Gastrocnemius medialis (tissue), 4 donors: ENCODE measurements around the gene SH2D4B.

Experiments used
- CTCF ChIP-seq, 5 experiments: fragments of 450-650 bp in 3 of 5; fragments of 200-600 bp in 2 of 5; sonication (generic) in 2 of 5; IDR thresholded peaks in 4 of 5; conservative IDR thresholded peaks in 1 of 5; 1 replicate in 4 of 5; 2 replicates in 1 of 5; pipeline ENCODE4 v1.5.1; 2016 to 2019; ENCODE audit warnings: antibody characterized with exemption in 5 of 5, mild to moderate bottlenecking in 3 of 5, moderate library complexity in 3 of 5
- POLR2A ChIP-seq, 2 donors: fragments of 450-650 bp; IDR thresholded peaks; one replicate each; pipeline ENCODE4 v1.6.1; 2017; ENCODE audit warnings: antibody characterized with exemption in 2 of 2, mild to moderate bottlenecking in 2 of 2, moderate library complexity in 2 of 2

- no peak for TF ChIP-seq POLR2A (IDR thresholded peaks at IDR 0.05)
- TF ChIP-seq CTCF (IDR thresholded peaks at IDR 0.05 in 4 of 5, conservative IDR thresholded peaks at IDR 0.05 in 1 of 5) = no peak
These were observed 81.3 kb downstream of the SH2D4B start for GRCh38 chr10:80619036-80619435.
